ENCODE measurements around the gene SLC22A1. TPM values are rescaled to one million over a fixed set of nuclear protein-coding genes. Genes with fewer than 3 reads are reported as not detected.

The SLC22A1 gene
- total and polyA plus RNA-seq, 2 of the 13 experiments (the other 11 are each of a cell fraction or from before 2014, with no cell fraction given): 0.80 to 0.87 TPM

DNA sequence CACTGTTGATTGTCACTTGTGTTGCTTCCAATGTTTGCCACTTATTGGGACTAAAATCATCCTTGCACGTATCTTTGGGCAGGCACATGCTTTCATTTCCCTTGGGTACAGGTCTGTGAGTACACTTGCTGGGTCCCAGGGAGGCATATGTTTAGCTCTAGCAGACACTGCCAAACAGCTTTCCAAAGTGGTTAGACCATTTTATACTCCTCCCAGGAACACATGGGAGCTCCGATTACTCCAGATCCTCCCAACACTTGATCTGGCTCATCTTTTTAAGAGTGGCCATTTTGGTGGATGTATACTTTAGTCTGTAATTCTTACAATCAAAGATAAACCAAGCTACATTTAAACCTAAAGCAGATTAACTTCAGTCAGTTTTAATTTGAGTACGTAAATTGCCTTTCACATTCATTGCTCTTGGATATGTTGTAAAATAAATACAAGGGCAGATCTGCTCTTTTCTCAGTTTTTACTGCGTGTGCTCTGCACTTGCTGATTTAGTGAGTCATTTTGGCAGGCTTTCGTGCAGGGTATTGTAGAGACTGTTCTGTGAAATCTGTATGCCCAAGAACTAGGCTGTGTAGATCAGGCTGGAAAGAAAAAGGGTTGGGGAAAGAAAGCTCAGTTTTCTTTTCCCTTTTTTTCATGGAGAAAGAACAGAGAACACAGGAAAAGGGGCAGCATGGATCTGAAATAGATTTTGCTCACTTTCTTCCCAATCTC is 19.5 kb downstream of the SLC22A1 start:
- no peak for ATAC-seq
- H3K9ac ChIP-seq (ENCODE audit: insufficient read depth, low read depth, low read length): no peak overlapping the region
- H3K4me3 ChIP-seq (replicated peaks in 1 of 3; ENCODE audit: insufficient read depth in 1 of 3, low read depth in 2 of 3, low read length in 3 of 3): no peak overlapping the region
- H4K20me1 ChIP-seq (ENCODE audit: insufficient read depth, low read length): no peaks in the 10 kb centered on the region
- H3K36me3 ChIP-seq (replicated peaks in 1 of 2; ENCODE audit: control insufficient read depth in 1 of 2, insufficient read depth in 2 of 2, low read length in 2 of 2): no peaks in the 10 kb centered on the region
- no peak for TF ChIP-seq CERS6 (CRISPR knock-in tag; IDR thresholded peaks at IDR 0.05)
- no peak for TF ChIP-seq SALL1 (CRISPR knock-in tag; IDR thresholded peaks at IDR 0.05)
- no peak for TF ChIP-seq THYN1 (CRISPR knock-in tag; IDR thresholded peaks at IDR 0.05; ENCODE audit: borderline replicate concordance, low read depth)
- TF ChIP-seq ZNF431 (CRISPR knock-in tag; IDR thresholded peaks at IDR 0.05; ENCODE audit: borderline replicate concordance, low read depth): no peak
- no peak for TF ChIP-seq ZNF333 (CRISPR knock-in tag; IDR thresholded peaks at IDR 0.05; ENCODE audit: borderline replicate concordance)
- TF ChIP-seq JUNB (CRISPR knock-in tag; IDR thresholded peaks at IDR 0.05; ENCODE audit: borderline replicate concordance): no peak
- no peak overlapping the region for H3K4me2 ChIP-seq (ENCODE audit: low read depth, low read length)
- in situ Hi-C loops (cut with HindIII; ENCODE audit: extremely low pct_ligation_motif_present, low pct_unique_long_range_greater_than_20kb) (loop anchor here (5.0 kb wide), 1 partner anchor 316 kb away; no protein-coding TSS in a partner anchor), intact Hi-C loops (cut with micrococcal nuclease; ENCODE audit: unreplicated experiment) (no loop called here)
- CTCF ChIA-PET (ENCODE audit: low intra/inter-chr PET ratio, low total read pairs): no interaction called here
- no peaks in the 10 kb centered on the region for H3K27me3 ChIP-seq (ENCODE audit: control insufficient read depth in 1 of 2, insufficient read depth in 2 of 2, low read length in 2 of 2)
- H3K79me2 ChIP-seq (ENCODE audit: insufficient read depth, low read length): no peaks in the 10 kb centered on the region
- POLR2A ChIA-PET: no interaction called here
- H3K9me3 ChIP-seq (ENCODE audit: low read length): no peaks in the 10 kb centered on the region
- BruUV-seq (replicated peaks): no TSS peak
- 77% methylated on average over 5 of the region's 5 CpGs for WGBS (ENCODE audit: low lambda C conversion rate)
- peaks cover 48% of the 10 kb centered on the region for H3K4me1 ChIP-seq (ENCODE audit: insufficient read depth, low read length)
- no peak overlapping the region for H3K27ac ChIP-seq (ENCODE audit: extremely low read length, insufficient read depth, low read length)
- no peak for DNase-seq (ENCODE audit: low spot score)
- no peak for FAIRE-seq
- H2AFZ ChIP-seq (ENCODE audit: low read length): no peak overlapping the region

Measured in HepG2 (cell line).